SKM-1 (cell line): ENCODE measurements around the gene MGST3.
"Not testable (repeated sequence)": the region's sequence is repeated elsewhere in the genome, so short reads cannot be mapped to it uniquely, and the experiment has no call there.

ENCODE experiments used
- DNase-seq: peaks from one replicate; lab custom pipeline; 2025; ENCODE audit not compliant: unreplicated experiment; lab: John Stamatoyannopoulos, UW

The MGST3 gene

GRCh38 chr1:165629151-165629550 lies 1.9 kb upstream of the MGST3 start:
- no peak for DNase-seq

- no peak for DNase-seq
Measured at GRCh38 chr1:165629848-165630628, 996 bp upstream of the MGST3 start.

- DNase-seq: peak; percentile 69
Measured at GRCh38 chr1:165631342-165632151, 513 bp downstream of the MGST3 start.

- no peak for DNase-seq
Measured at GRCh38 chr1:165632152-165632469, 1.1 kb downstream of the MGST3 start.

- DNase-seq: no peak
Measured at GRCh38 chr1:165632491-165632890, 1.5 kb downstream of the MGST3 start.

GRCh38 chr1:165633614-165634013 lies 2.6 kb downstream of the MGST3 start:
- DNase-seq: no peak

GRCh38 chr1:165634154-165634921 lies 3.3 kb downstream of the MGST3 start:
- no peak for DNase-seq

- no peak for DNase-seq
Measured at GRCh38 chr1:165635329-165635728, 4.3 kb downstream of the MGST3 start.

- DNase-seq: no peak
Measured at GRCh38 chr1:165635823-165636222, 4.8 kb downstream of the MGST3 start.

GRCh38 chr1:165637427-165637826 lies 6.4 kb downstream of the MGST3 start:
- DNase-seq: no peak

GRCh38 chr1:165638211-165638610 lies 7.2 kb downstream of the MGST3 start:
- DNase-seq: not testable (repeated sequence)

GRCh38 chr1:165639821-165640623 lies 9.0 kb downstream of the MGST3 start:
- DNase-seq: no peak

GRCh38 chr1:165641231-165641987 lies 10.4 kb downstream of the MGST3 start:
- no peak for DNase-seq

GRCh38 chr1:165644064-165644735 lies 13.2 kb downstream of the MGST3 start:
- no peak for DNase-seq

GRCh38 chr1:165645654-165646366 lies 14.8 kb downstream of the MGST3 start:
- no peak for DNase-seq

GRCh38 chr1:165647517-165647916 lies 16.5 kb downstream of the MGST3 start:
- DNase-seq: no peak

GRCh38 chr1:165647970-165648369 lies 16.9 kb downstream of the MGST3 start:
- DNase-seq: no peak

- DNase-seq: no peak
Measured at GRCh38 chr1:165648919-165649572, 18.0 kb downstream of the MGST3 start.
